ENCODE measurements around the gene GIT2. TPM values are rescaled to one million over a fixed set of nuclear protein-coding genes. Genes with fewer than 3 reads are reported as not detected.
A peak's percentile ranks its signal among the peaks of the same experiment; 100 is the strongest.

The GIT2 gene
- total RNA-seq, 2 donors from 2014 or later = 84.9 to 95.9 TPM

- ATAC-seq = no peak
Observed at GRCh38 chr12:109961201-109961600, 35.0 kb downstream of the GIT2 start.

GRCh38 chr12:109959411-109960093, 36.6 kb downstream of the GIT2 start:
- Mint-ChIP-seq H3K4me1 (peaks cover 12% of the 10 kb centered on the region), H3K27ac (no peak overlapping the region), H3K27me3 (no peaks in the 10 kb centered on the region), H3K36me3 (ENCODE audit: low read depth) (peaks cover 4% of the 10 kb centered on the region), H3K4me3 (no peak overlapping the region)
- ATAC-seq = no peak
- no peaks in the 10 kb centered on the region for H3K9me3 ChIP-seq (ENCODE audit: control insufficient read depth, low read length, poor library complexity, severe bottlenecking)
- DNase-seq = no peak

More at GRCh38 chr12:109961201-109961600, 35.0 kb downstream of the GIT2 start:
- peaks cover 15% of the 10 kb centered on the region for H3K4me1 Mint-ChIP-seq
- no peak for DNase-seq
- peak overlapping the region; percentile 16 for H3K27ac Mint-ChIP-seq
- H3K36me3 Mint-ChIP-seq (ENCODE audit: low read depth) = peaks cover 4% of the 10 kb centered on the region
- no peaks in the 10 kb centered on the region for H3K27me3 Mint-ChIP-seq
- no peak overlapping the region for H3K4me3 Mint-ChIP-seq
- H3K9me3 ChIP-seq (ENCODE audit: control insufficient read depth, low read length, poor library complexity, severe bottlenecking) = no peaks in the 10 kb centered on the region

GRCh38 chr12:109958374-109958773, 37.8 kb downstream of the GIT2 start:
- no peak for DNase-seq
- no peak overlapping the region for H3K4me3 Mint-ChIP-seq
- H3K9me3 ChIP-seq (ENCODE audit: control insufficient read depth, low read length, poor library complexity, severe bottlenecking) = no peaks in the 10 kb centered on the region
- ATAC-seq = no peak
- H3K27me3 Mint-ChIP-seq = no peaks in the 10 kb centered on the region
- peaks cover 2% of the 10 kb centered on the region for H3K36me3 Mint-ChIP-seq (ENCODE audit: low read depth)
- peak overlapping the region; percentile 2 for H3K27ac Mint-ChIP-seq
- H3K4me1 Mint-ChIP-seq = peaks cover 10% of the 10 kb centered on the region

GRCh38 chr12:109953656-109954055, 42.5 kb downstream of the GIT2 start:
- peak overlapping the region; percentile 65 for H3K27ac Mint-ChIP-seq

GRCh38 chr12:109952873-109953272, 43.3 kb downstream of the GIT2 start:
- DNase-seq = no peak
- peaks cover 24% of the 10 kb centered on the region for H3K4me1 Mint-ChIP-seq
- no peaks in the 10 kb centered on the region for H3K9me3 ChIP-seq (ENCODE audit: control insufficient read depth, low read length, poor library complexity, severe bottlenecking)
- H3K27ac Mint-ChIP-seq = peak overlapping the region; percentile 65
- peak overlapping the region; percentile 56 for H3K4me3 Mint-ChIP-seq
- H3K36me3 Mint-ChIP-seq (ENCODE audit: low read depth) = peaks cover 15% of the 10 kb centered on the region
- ATAC-seq = no peak
- H3K27me3 Mint-ChIP-seq = no peaks in the 10 kb centered on the region

More at GRCh38 chr12:109953656-109954055, 42.5 kb downstream of the GIT2 start:
- H3K4me1 Mint-ChIP-seq = peaks cover 19% of the 10 kb centered on the region
- no peak overlapping the region for H3K4me3 Mint-ChIP-seq
- H3K36me3 Mint-ChIP-seq (ENCODE audit: low read depth) = peaks cover 15% of the 10 kb centered on the region
- H3K27me3 Mint-ChIP-seq = no peaks in the 10 kb centered on the region
- ATAC-seq (no peak), DNase-seq (no peak)
- H3K9me3 ChIP-seq (ENCODE audit: control insufficient read depth, low read length, poor library complexity, severe bottlenecking) = no peaks in the 10 kb centered on the region

- ATAC-seq (peak; percentile 45), DNase-seq (no peak)
- peaks cover 15% of the 10 kb centered on the region for H3K36me3 Mint-ChIP-seq (ENCODE audit: low read depth)
- no peaks in the 10 kb centered on the region for H3K9me3 ChIP-seq (ENCODE audit: control insufficient read depth, low read length, poor library complexity, severe bottlenecking)
- H3K4me3 Mint-ChIP-seq = peak overlapping the region; percentile 56
- H3K27ac Mint-ChIP-seq = peak overlapping the region; percentile 65
- peaks cover 28% of the 10 kb centered on the region for H3K4me1 Mint-ChIP-seq
- H3K27me3 Mint-ChIP-seq = no peaks in the 10 kb centered on the region
Observed at GRCh38 chr12:109952160-109952858, 43.9 kb downstream of the GIT2 start.

- H3K27ac Mint-ChIP-seq = peak overlapping the region; percentile 65
- ATAC-seq = no peak
- H3K9me3 ChIP-seq (ENCODE audit: control insufficient read depth, low read length, poor library complexity, severe bottlenecking) = no peaks in the 10 kb centered on the region
Observed at GRCh38 chr12:109951751-109952150, 44.4 kb downstream of the GIT2 start.

GRCh38 chr12:109951136-109951535, 45.0 kb downstream of the GIT2 start:
- peaks cover 38% of the 10 kb centered on the region for H3K4me1 Mint-ChIP-seq
- H3K4me3 Mint-ChIP-seq = no peak overlapping the region
- H3K27me3 Mint-ChIP-seq = no peaks in the 10 kb centered on the region
- ATAC-seq (no peak), DNase-seq (no peak)
- no peaks in the 10 kb centered on the region for H3K9me3 ChIP-seq (ENCODE audit: control insufficient read depth, low read length, poor library complexity, severe bottlenecking)
- H3K36me3 Mint-ChIP-seq (ENCODE audit: low read depth) = peaks cover 18% of the 10 kb centered on the region
- H3K27ac Mint-ChIP-seq = peak overlapping the region; percentile 65

More at GRCh38 chr12:109951751-109952150, 44.4 kb downstream of the GIT2 start:
- H3K4me1 Mint-ChIP-seq = peaks cover 34% of the 10 kb centered on the region
- no peaks in the 10 kb centered on the region for H3K27me3 Mint-ChIP-seq
- H3K4me3 Mint-ChIP-seq = no peak overlapping the region
- no peak for DNase-seq
- H3K36me3 Mint-ChIP-seq (ENCODE audit: low read depth) = peaks cover 16% of the 10 kb centered on the region

GRCh38 chr12:109950625-109951024, 45.5 kb downstream of the GIT2 start:
- no peak for DNase-seq
- Mint-ChIP-seq H3K36me3 (ENCODE audit: low read depth) (peaks cover 18% of the 10 kb centered on the region), H3K27ac (peak overlapping the region; percentile 65), H3K27me3 (no peaks in the 10 kb centered on the region), H3K4me1 (peaks cover 38% of the 10 kb centered on the region), H3K4me3 (no peak overlapping the region)
- ATAC-seq = no peak
- H3K9me3 ChIP-seq (ENCODE audit: control insufficient read depth, low read length, poor library complexity, severe bottlenecking) = no peaks in the 10 kb centered on the region

- H3K9me3 ChIP-seq (ENCODE audit: control insufficient read depth, low read length, poor library complexity, severe bottlenecking) = no peaks in the 10 kb centered on the region
- ATAC-seq (no peak), DNase-seq (no peak)
- peaks cover 40% of the 10 kb centered on the region for H3K4me1 Mint-ChIP-seq
- H3K4me3 Mint-ChIP-seq = no peak overlapping the region
- peaks cover 18% of the 10 kb centered on the region for H3K36me3 Mint-ChIP-seq (ENCODE audit: low read depth)
- H3K27me3 Mint-ChIP-seq = no peaks in the 10 kb centered on the region
- peak overlapping the region; percentile 65 for H3K27ac Mint-ChIP-seq
Observed at GRCh38 chr12:109949089-109949488, 47.1 kb downstream of the GIT2 start.

- Mint-ChIP-seq H3K36me3 (ENCODE audit: low read depth) (peaks cover 16% of the 10 kb centered on the region), H3K4me3 (no peak overlapping the region), H3K27me3 (no peaks in the 10 kb centered on the region), H3K27ac (peak overlapping the region; percentile 88), H3K4me1 (peaks cover 37% of the 10 kb centered on the region)
- ATAC-seq = no peak
- no peaks in the 10 kb centered on the region for H3K9me3 ChIP-seq (ENCODE audit: control insufficient read depth, low read length, poor library complexity, severe bottlenecking)
- no peak for DNase-seq
Observed at GRCh38 chr12:109948368-109948767, 47.8 kb downstream of the GIT2 start.

- Mint-ChIP-seq H3K4me3 (no peak overlapping the region), H3K27ac (peak overlapping the region; percentile 88), H3K36me3 (ENCODE audit: low read depth) (peaks cover 12% of the 10 kb centered on the region), H3K4me1 (peaks cover 33% of the 10 kb centered on the region), H3K27me3 (no peaks in the 10 kb centered on the region)
- ATAC-seq = no peak
- DNase-seq = no peak
- H3K9me3 ChIP-seq (ENCODE audit: control insufficient read depth, low read length, poor library complexity, severe bottlenecking) = no peaks in the 10 kb centered on the region
Observed at GRCh38 chr12:109947521-109947920, 48.6 kb downstream of the GIT2 start.

- peaks cover 28% of the 10 kb centered on the region for H3K4me1 Mint-ChIP-seq
- H3K9me3 ChIP-seq (ENCODE audit: control insufficient read depth, low read length, poor library complexity, severe bottlenecking) = no peaks in the 10 kb centered on the region
- no peak for DNase-seq
- H3K4me3 Mint-ChIP-seq = peak overlapping the region; percentile 47
- H3K36me3 Mint-ChIP-seq (ENCODE audit: low read depth) = peaks cover 6% of the 10 kb centered on the region
- H3K27ac Mint-ChIP-seq = peak overlapping the region; percentile 88
- no peak for ATAC-seq
- H3K27me3 Mint-ChIP-seq = no peaks in the 10 kb centered on the region
Observed at GRCh38 chr12:109946913-109947312, 49.3 kb downstream of the GIT2 start.

Data from T-helper 17 cell (primary cell).